LNCaP clone FGC (cell line): Measurements from ENCODE around the gene HSPA2.
A peak's percentile ranks its signal among the peaks of the same experiment; 100 is the strongest.

Source experiments
- DNase-seq: peaks from one replicate; pipeline ENCODE4 v3.0.0-alpha.2; 2011; ENCODE audit warnings: low read depth
- H3K4me3 ChIP-seq: 2 replicates; pipeline ENCODE4 v1.5.1; 2011; ENCODE audit warnings: mild to moderate bottlenecking, low read depth, low read length, control low read depth
- TF ChIP-seq, protein P1 (sequence below): IDR thresholded peaks from 2 replicates; pipeline ENCODE4 v1.5.1; 2012; ENCODE audit warnings: mild to moderate bottlenecking; ENCODE audit not compliant: control insufficient read depth, insufficient read depth; ENCODE audit errors: extremely low read depth

Gene HSPA2

DNA sequence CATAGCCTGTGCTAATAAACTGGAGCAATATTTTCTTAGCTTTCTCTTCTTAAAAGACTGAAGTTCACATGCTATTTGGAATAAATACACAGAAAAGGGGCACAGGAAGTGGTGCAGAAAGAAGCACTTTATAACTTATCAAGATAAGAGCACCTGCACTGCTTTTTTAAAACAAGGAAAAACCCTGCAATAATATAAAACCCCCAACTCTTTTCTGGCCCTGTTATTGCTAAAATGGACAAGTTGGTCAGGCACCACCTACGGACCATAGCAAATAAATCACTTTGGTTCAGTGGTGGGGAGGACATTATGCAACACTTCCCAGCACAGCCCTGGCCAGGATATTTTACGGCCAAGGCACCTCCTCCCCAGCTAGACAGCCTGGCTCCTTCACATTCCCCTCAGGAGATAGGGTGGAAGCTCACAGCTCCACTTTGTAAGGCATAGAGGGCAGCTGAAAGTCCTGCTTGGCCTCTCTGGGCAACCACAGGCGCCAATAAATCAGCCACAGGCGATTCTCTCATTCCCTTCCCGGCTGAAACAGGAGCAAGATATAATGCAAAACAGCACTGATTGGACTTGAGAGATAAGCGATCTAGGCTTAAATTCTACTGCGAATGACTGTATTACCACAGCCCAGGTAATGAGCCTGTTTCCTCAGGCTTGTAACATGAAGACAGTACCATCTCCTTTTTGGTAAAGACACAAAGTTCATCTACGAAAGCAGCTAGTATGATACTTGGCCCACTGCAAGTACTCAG lies 39.0 kb upstream of the HSPA2 start:
- DNase-seq, result no peak
- TF ChIP-seq, protein P1, sequence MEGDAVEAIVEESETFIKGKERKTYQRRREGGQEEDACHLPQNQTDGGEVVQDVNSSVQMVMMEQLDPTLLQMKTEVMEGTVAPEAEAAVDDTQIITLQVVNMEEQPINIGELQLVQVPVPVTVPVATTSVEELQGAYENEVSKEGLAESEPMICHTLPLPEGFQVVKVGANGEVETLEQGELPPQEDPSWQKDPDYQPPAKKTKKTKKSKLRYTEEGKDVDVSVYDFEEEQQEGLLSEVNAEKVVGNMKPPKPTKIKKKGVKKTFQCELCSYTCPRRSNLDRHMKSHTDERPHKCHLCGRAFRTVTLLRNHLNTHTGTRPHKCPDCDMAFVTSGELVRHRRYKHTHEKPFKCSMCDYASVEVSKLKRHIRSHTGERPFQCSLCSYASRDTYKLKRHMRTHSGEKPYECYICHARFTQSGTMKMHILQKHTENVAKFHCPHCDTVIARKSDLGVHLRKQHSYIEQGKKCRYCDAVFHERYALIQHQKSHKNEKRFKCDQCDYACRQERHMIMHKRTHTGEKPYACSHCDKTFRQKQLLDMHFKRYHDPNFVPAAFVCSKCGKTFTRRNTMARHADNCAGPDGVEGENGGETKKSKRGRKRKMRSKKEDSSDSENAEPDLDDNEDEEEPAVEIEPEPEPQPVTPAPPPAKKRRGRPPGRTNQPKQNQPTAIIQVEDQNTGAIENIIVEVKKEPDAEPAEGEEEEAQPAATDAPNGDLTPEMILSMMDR, result no peak; the same call in 1 of the 2 replicates
- peak overlapping the region; percentile 75 for H3K4me3 ChIP-seq

DNA sequence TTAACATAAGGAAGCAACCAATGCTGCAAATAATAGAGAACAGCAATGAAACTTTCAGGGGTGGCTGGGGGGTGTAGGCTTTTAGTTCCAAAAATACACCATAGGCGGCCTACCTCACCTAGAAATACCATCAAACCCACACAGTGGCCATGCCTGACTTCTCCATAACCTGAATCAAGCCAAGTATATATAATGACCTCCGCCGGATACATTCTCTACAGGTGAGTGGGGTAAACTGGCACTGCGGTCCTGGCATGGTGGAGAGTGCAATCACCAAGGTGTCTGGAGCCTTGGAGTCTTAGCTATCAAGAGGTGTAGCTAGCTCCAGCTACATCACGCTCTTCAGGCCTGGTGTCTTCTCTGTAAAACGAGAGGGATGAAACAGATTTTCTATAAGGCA lies 38.1 kb upstream of the HSPA2 start:
- peak overlapping the region; percentile 75 for H3K4me3 ChIP-seq
- TF ChIP-seq, protein P1, result no peak
- no peak for DNase-seq

DNA sequence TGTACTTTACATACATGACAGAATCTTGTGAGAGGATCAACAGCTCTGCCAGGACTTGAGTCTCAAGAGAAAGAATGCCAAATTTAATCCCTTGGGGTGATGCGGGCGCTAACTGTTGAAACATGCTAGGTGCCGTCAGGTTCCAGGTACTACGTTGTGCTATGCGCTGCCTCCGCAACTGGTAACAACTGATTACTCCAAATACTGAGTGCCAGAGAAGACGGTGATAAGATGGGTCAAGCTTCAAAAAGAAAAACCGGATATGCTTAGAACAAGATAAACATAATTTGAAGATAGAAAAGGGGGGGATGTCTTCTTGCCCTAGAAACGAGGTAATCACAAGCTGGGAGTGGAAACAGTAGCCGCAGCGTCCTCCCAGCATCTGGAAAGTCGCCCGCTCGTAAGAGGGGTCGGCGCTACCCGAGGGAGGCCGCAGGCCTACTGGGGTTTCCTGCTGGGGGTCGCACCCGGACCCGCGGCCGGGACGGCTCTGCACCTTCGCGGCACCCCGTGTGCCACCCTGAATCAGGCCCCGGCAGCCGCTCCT lies 37.6 kb upstream of the HSPA2 start:
- peak overlapping the region; percentile 75 for H3K4me3 ChIP-seq
- no peak for DNase-seq
- TF ChIP-seq, protein P1, result no peak

DNA sequence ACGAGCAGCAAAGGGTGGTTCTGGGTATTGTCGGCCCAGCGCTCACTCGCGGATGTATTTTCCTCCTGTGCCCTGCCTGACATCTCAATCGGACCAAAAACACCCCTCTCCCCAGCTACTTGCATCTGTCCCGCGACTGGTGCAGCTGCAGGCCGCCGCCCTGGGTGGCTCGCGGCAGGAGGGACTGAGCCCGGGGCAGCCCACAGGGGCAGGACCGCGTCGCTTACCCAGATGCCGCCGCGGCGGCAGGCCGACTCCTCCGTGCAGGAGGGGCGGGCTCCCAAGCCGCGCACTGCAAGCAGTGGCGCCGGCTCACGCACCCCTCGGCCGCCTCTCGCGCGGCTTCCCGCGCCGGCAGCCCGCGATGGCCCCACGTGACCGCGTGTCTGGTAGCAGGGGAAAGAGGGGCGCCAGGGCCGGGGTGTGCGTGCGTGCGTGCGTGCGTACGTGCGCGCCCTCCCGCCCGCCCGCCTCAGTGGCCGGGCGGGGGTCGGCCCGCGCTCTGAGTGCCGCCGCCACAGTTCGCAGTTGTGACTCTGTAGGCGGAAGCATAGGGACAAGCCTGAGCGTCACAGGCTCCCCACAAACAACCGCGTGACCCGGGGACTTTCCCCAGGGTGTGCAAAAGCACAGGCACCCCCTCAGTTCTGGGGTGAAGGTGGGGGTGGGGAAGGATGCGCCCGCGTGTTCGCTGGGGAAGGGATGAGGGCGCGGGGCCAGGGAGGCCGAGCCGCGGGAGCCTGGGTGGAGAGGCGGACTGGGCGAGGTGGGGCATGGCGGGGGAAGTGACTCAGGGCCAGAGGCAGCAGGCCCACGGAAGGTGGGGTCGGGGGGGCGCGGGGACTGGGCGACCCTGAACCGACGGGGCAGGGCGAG lies 36.9 kb upstream of the HSPA2 start, which contains the start of gene ZBTB25:
Gene ZBTB25 (minus strand): TSS at position 405 of the 876 bp plus-strand sequence. CDS start 13,305 bp downstream, outside the sequence.
- TF ChIP-seq, protein P1, result no peak
- peak; percentile 74 for DNase-seq
- peak within 1 kb of the TSS; percentile 75 for H3K4me3 ChIP-seq

DNA sequence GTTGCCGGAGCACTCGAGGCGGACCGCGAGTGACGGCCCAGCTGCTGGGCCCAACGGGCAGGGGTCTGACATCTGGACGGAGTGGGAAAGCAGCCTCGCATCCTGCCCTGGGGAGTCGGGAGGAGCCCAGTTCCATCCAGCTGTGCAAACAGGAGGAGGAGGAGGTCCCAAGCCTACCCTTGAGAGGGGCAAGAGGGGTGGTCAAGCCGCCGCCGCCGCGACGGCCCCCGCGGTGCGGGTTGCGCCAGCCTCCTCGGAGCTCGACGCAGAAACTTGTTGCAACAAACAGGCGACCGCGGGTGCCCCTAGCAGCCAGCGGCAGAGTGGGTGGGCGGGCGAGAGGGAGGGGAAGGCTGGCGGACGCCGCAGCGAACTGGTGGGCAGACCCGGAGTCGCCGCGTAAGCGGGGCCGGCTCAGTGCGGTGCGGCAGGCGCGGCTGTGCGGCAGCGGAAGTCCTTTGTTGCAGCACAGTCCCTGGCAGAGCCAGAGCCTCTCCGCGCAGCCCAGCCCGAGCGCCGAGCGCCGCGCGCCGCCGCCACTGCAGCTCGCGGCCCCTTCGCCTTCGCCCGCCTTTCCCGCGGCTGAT lies 36.1 kb upstream of the HSPA2 start, which contains the start of gene ZBTB1:
Gene ZBTB1 (plus strand): TSS at position 461 of the 587 bp plus-strand sequence. CDS start 16,735 bp downstream, outside the sequence.
- DNase-seq, result peak; percentile 51
- TF ChIP-seq, protein P1, result no peak
- H3K4me3 ChIP-seq, result peak within 1 kb of the TSS; percentile 75

DNA sequence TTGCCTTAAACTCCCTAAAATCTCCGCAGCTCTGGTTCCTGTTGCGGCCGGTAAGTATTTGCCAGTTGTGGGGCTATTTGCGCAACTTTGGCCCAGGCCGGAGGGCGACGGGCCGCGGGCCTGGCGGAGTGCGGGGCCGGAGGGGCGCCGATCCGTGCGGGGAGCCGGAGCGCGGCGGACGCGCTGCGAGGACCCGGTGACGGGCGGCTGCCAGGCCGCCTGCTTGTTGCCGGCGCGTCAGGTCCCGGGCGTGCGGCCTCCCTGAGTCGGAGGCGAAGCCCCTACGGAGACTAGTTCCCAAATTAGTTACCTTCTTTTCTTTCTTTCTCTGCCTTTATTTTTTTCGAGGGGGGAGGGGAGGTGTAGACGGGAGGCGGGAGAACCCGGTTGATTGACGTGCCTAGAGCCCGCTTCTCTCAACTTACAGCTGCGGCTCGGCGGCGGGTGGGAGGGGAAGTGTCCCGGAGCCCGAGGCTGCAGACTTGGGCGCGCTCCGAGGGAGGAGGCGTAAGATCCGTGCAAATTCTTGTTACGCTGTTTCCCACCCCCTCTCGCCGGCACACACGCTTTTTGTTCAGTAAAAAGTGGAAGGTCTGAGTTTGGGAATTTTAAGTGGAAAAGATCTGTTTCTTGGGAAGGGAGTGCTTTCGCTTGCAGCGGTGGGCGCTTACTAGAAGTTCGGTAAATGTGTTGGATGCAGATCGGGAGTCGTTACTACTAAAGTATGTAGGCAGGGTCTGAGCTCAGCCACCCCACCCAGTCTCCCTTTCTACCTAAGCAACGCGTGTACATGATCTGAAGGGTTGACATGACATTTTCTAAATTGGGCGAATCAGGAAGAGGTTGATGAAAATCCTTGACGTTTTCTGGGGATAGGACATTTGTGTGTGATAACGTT lies 35.4 kb upstream of the HSPA2 start:
- H3K4me3 ChIP-seq, result peak overlapping the region; percentile 75
- peak; percentile 45 for DNase-seq
- TF ChIP-seq, protein P1, result 0 out of 2 replicates have a peak, but pooled peaks have one; percentile 2
